Left colon (tissue), 2 donors: ENCODE results near the gene ADAMTS2. TPM values are rescaled to one million over a fixed set of nuclear protein-coding genes. Genes with fewer than 3 reads are reported as not detected.

Source experiments
- ATAC-seq: fragments of 200-7000 bp; cut with Tn5 transposase; one replicate; pipeline ENCODE4 v1.9.1; 2020; ENCODE audit warnings: mild to moderate bottlenecking, moderate library complexity
- DNase-seq, 2 donors: peaks; one replicate each; pipeline ENCODE4 v3.0.0-alpha.2; 2020
- intact Hi-C, 2 donors: fragments of 100-400 bp; cut with DNase I in 1 of 2; cut with micrococcal nuclease in 1 of 2; formaldehyde crosslinking; loops; one replicate each; pipeline versions ENCODE4 v1.11.2 to v1.14.0; 2022; cut with DNase I, micrococcal nuclease
- total RNA-seq, 2 donors: library from RNA; stranded (reverse); fragmentation: NEBNext Ultra II Directional; extraction: Animal tissue kit (Norgen Biotek cat#: 25700); gene quantifications; one replicate each; pipeline ENCODE4 v1.2.1, GENCODE V29; 2021
- donor health status: DM: no; HTN: no; CAD: no.
- donor health status: DM: yes; HTN: yes; CAD: no.

The ADAMTS2 gene
- total RNA-seq, 2 donors from 2014 or later, result 2.6 to 4.4 TPM

GRCh38 chr5:179255527-179256327, 89.5 kb downstream of the ADAMTS2 start:
- ATAC-seq, result no peak
- intact Hi-C loops, result no loop called here
- DNase-seq, result no peak

- intact Hi-C loops, result no loop called here
- ATAC-seq, result no peak
- DNase-seq, result no peak
Observed at GRCh38 chr5:179254638-179255271, 90.5 kb downstream of the ADAMTS2 start.

- ATAC-seq, result no peak
- DNase-seq, result no peak
- intact Hi-C loops, result no loop called here
Observed at GRCh38 chr5:179253730-179254129, 91.5 kb downstream of the ADAMTS2 start.

- DNase-seq (no peak), ATAC-seq (no peak)
- intact Hi-C loops, result no loop called here
Observed at GRCh38 chr5:179251276-179251969, 93.8 kb downstream of the ADAMTS2 start.

GRCh38 chr5:179250561-179251225, 94.6 kb downstream of the ADAMTS2 start:
- no peak for DNase-seq
- intact Hi-C loops, result no loop called here
- no peak for ATAC-seq

- intact Hi-C loops, result no loop called here
- ATAC-seq (no peak), DNase-seq (no peak)
Observed at GRCh38 chr5:179246227-179246626, 99.0 kb downstream of the ADAMTS2 start.

- no peak for ATAC-seq
- no peak for DNase-seq
- intact Hi-C loops, result no loop called here
Observed at GRCh38 chr5:179245031-179245430, 100.2 kb downstream of the ADAMTS2 start.

- ATAC-seq, result no peak
- intact Hi-C loops, result no loop called here
- DNase-seq, result no peak
Observed at GRCh38 chr5:179244044-179244443, 101.2 kb downstream of the ADAMTS2 start.

GRCh38 chr5:179243333-179243732, 101.9 kb downstream of the ADAMTS2 start:
- intact Hi-C loops, result no loop called here
- no peak for DNase-seq
- ATAC-seq, result no peak

- DNase-seq (no peak), ATAC-seq (no peak)
- intact Hi-C loops, result no loop called here
Observed at GRCh38 chr5:179242676-179243075, 102.6 kb downstream of the ADAMTS2 start.

- DNase-seq (no peak), ATAC-seq (no peak)
- intact Hi-C loops, result no loop called here
Observed at GRCh38 chr5:179241764-179242370, 103.4 kb downstream of the ADAMTS2 start.

- intact Hi-C loops, result no loop called here
- DNase-seq (no peak), ATAC-seq (no peak)
Observed at GRCh38 chr5:179241175-179241574, 104.1 kb downstream of the ADAMTS2 start.

- DNase-seq (no peak), ATAC-seq (no peak)
- intact Hi-C loops, result no loop called here
Observed at GRCh38 chr5:179240561-179240960, 104.7 kb downstream of the ADAMTS2 start.

GRCh38 chr5:179239256-179240135, 105.8 kb downstream of the ADAMTS2 start:
- DNase-seq, result no peak
- intact Hi-C loops, result no loop called here
- ATAC-seq, result no peak

- no peak for ATAC-seq
- intact Hi-C loops, result no loop called here
- DNase-seq, result no peak
Observed at GRCh38 chr5:179238628-179238970, 106.7 kb downstream of the ADAMTS2 start.

GRCh38 chr5:179237770-179238627, 107.3 kb downstream of the ADAMTS2 start:
- no peak for DNase-seq
- intact Hi-C loops, result no loop called here
- no peak for ATAC-seq
